ENCODE data around the gene ZG16B. TPM values are rescaled to one million over a fixed set of nuclear protein-coding genes. Genes with fewer than 3 reads are reported as not detected.
A peak's percentile ranks its signal among the peaks of the same experiment; 100 is the strongest.

The ZG16B gene
- total RNA-seq, 1 donor from 2014 or later: 12.9 TPM

GRCh38 chr16:2813771-2814221 lies 16.3 kb upstream of the ZG16B start:
- intact Hi-C loops (cut with micrococcal nuclease): no loop called here
- H3K4me3 Mint-ChIP-seq: no peak overlapping the region
- peaks cover 2% of the 10 kb centered on the region for H3K27me3 Mint-ChIP-seq (ENCODE audit: insufficient read depth)
- DNase-seq (ENCODE audit: low spot score): no peak
- no peaks in the 10 kb centered on the region for H3K36me3 Mint-ChIP-seq (ENCODE audit: low read depth)
- H3K4me1 Mint-ChIP-seq (ENCODE audit: low read depth): no peaks in the 10 kb centered on the region
- H3K9me3 Mint-ChIP-seq: no peaks in the 10 kb centered on the region
- H3K27ac Mint-ChIP-seq: no peak overlapping the region

DNA sequence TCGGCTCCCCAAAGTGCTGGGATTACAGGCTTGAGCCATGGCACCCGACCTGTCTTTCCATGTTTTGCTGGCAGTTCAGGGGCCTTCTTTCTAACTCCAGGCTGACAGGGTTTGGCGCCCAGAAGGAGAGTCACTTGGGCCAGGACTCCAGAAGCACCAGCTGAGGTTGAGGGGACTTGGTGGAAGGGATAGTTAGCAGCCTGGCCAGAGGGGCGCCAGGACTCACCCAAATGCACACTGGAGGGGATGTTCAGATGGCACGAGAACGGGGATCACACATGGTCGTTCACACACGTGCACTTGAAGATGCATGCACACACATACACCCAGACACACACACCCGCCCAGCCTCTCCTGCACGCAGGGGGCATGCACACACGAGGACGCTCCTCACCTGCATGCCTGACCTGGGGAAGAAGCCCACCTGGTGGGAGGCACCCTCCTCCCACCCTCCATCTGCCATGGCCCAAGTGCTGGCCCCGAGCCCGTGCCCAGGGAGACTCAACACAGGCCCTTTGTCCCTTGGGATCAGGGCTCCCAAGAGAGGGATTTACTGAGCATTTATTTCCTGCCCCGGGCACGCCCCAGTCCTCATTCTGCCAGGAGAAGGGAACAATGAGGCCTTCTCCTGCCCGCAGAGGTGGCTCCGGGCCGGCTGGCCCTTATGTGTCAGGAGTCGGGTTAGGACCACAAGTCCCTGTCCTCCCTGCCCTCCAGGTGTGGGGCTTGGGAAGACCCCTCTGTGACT lies 15.4 kb upstream of the ZG16B start:
- Mint-ChIP-seq H3K27me3 (ENCODE audit: insufficient read depth) (peaks cover 2% of the 10 kb centered on the region), H3K27ac (no peak overlapping the region), H3K4me1 (ENCODE audit: low read depth) (no peaks in the 10 kb centered on the region), H3K9me3 (no peaks in the 10 kb centered on the region), H3K36me3 (ENCODE audit: low read depth) (no peaks in the 10 kb centered on the region), H3K4me3 (no peak overlapping the region)
- no peak for DNase-seq (ENCODE audit: low spot score)
- intact Hi-C loops (cut with micrococcal nuclease): no loop called here

DNA sequence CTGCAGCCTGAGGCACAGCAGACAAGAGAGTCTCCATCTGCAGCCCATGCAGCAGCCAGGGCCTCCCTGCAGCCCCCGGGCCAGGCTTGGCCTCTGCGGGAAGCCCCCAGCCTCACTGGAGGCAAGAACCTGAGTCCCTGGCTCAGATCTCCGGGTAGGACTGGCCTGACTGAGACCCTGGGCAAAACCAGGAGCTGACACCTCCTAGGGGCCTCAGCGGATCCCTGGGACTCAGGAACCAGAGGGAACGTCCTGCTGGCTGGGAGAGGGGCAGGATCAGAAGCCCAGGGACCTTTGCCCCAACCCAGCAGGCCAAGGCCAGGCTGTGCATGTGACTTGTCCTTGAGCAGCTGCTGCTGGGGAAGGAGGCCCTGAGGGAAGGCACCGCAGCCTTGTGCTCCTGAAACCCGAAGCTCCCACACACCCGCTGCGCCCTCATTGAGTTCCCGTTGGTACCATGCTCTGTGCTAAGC lies 14.8 kb upstream of the ZG16B start:
- H3K27me3 Mint-ChIP-seq (ENCODE audit: insufficient read depth): no peaks in the 10 kb centered on the region
- intact Hi-C loops (cut with micrococcal nuclease): no loop called here

DNA sequence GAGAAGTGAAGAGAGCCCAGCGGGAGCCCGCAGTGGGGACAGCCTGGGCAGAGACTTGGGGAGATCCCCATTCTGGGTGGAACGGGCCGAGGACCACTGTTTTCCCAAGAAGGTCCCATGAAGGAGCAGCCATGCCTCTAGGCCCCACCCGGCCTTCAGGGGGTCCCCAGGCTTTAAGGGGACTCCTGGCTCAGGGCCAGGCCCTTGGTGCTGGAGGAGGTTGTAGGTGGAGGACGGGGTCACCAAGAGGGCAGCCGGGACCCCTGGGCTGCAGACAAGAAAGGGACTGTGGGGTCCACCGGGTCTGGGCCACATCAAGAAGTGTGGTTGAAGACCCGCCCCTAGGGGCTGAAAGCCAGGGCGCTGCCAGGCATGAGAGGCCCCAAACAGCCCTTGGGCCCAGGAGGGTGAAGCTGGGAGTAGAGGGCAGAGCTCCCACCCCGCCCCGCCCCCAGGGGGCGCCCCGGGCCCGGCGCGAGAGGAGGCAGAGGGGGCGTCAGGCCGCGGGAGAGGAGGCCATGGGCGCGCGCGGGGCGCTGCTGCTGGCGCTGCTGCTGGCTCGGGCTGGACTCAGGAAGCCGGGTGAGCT lies 13.3 kb upstream of the ZG16B start, which contains the start of gene PRSS21:
Gene PRSS21, plus strand, starts transcription at position 487 of the 589 bp plus-strand sequence. Its CDS starts 32 bp downstream, at position 519.
- no peaks in the 10 kb centered on the region for H3K36me3 Mint-ChIP-seq (ENCODE audit: low read depth)
- peak within 1 kb of the TSS; percentile 45 for H3K4me3 Mint-ChIP-seq
- DNase-seq (ENCODE audit: low spot score): peak; percentile 9
- no peaks in the 10 kb centered on the region for H3K27me3 Mint-ChIP-seq (ENCODE audit: insufficient read depth)
- H3K4me1 Mint-ChIP-seq (ENCODE audit: low read depth): no peaks in the 10 kb centered on the region
- intact Hi-C loops (cut with micrococcal nuclease): no loop called here
- H3K9me3 Mint-ChIP-seq: no peaks in the 10 kb centered on the region
- H3K27ac Mint-ChIP-seq: no peak within 1 kb of the TSS

More for the DNA sequence above, 14.8 kb upstream of the ZG16B start:
- no peak overlapping the region for H3K27ac Mint-ChIP-seq
- no peak for DNase-seq (ENCODE audit: low spot score)
- no peaks in the 10 kb centered on the region for H3K4me1 Mint-ChIP-seq (ENCODE audit: low read depth)
- no peaks in the 10 kb centered on the region for H3K9me3 Mint-ChIP-seq
- no peak overlapping the region for H3K4me3 Mint-ChIP-seq
- H3K36me3 Mint-ChIP-seq (ENCODE audit: low read depth): no peaks in the 10 kb centered on the region

- Mint-ChIP-seq H3K4me1 (ENCODE audit: low read depth) (no peaks in the 10 kb centered on the region), H3K27ac (peak overlapping the region; percentile 13), H3K4me3 (peak overlapping the region; percentile 45), H3K9me3 (no peaks in the 10 kb centered on the region), H3K27me3 (ENCODE audit: insufficient read depth) (no peaks in the 10 kb centered on the region), H3K36me3 (ENCODE audit: low read depth) (no peaks in the 10 kb centered on the region)
- intact Hi-C loops (cut with micrococcal nuclease): no loop called here
- no peak for DNase-seq (ENCODE audit: low spot score)
Observed at GRCh38 chr16:2817340-2818271, 12.5 kb upstream of the ZG16B start.

DNA sequence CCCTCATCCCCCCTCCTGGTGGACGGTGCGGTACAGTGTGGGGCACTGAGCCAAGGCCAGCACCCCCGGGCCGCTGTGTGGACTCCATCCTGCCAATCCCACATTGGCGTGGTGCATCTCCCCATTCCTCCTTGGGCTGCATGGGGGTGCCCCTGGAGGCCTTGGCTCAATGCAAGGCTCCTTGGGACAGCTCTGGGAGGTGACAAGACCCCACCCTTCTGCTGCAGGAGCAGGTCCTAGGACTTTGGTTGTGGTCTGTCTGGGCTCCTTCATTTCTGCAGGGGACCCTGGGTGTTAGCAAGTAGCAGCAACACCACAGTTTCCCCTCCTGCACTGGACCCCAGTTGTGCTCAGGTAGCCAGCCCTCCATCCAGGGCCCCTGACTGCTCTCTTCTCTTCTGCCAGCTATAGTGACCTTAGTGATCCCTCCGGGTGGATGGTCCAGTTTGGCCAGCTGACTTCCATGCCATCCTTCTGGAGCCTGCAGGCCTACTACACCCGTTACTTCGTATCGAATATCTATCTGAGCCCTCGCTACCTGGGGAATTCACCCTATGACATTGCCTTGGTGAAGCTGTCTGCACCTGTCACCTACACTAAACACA lies 11.7 kb upstream of the ZG16B start:
- Mint-ChIP-seq H3K27me3 (ENCODE audit: insufficient read depth) (no peaks in the 10 kb centered on the region), H3K4me1 (ENCODE audit: low read depth) (no peaks in the 10 kb centered on the region), H3K27ac (peak overlapping the region; percentile 13), H3K4me3 (no peak overlapping the region), H3K9me3 (no peaks in the 10 kb centered on the region), H3K36me3 (ENCODE audit: low read depth) (no peaks in the 10 kb centered on the region)
- DNase-seq (ENCODE audit: low spot score): no peak
- intact Hi-C loops (cut with micrococcal nuclease): no loop called here

- no peak overlapping the region for H3K27ac Mint-ChIP-seq
- no peaks in the 10 kb centered on the region for H3K27me3 Mint-ChIP-seq (ENCODE audit: insufficient read depth)
- H3K36me3 Mint-ChIP-seq (ENCODE audit: low read depth): no peaks in the 10 kb centered on the region
- H3K9me3 Mint-ChIP-seq: no peaks in the 10 kb centered on the region
- H3K4me1 Mint-ChIP-seq (ENCODE audit: low read depth): no peaks in the 10 kb centered on the region
- H3K4me3 Mint-ChIP-seq: no peak overlapping the region
- intact Hi-C loops (cut with micrococcal nuclease): no loop called here
- DNase-seq (ENCODE audit: low spot score): no peak
Observed at GRCh38 chr16:2819179-2819938, 10.7 kb upstream of the ZG16B start.

- intact Hi-C loops (cut with micrococcal nuclease): no loop called here
Observed at GRCh38 chr16:2819939-2820835, 9.9 kb upstream of the ZG16B start.

DNA sequence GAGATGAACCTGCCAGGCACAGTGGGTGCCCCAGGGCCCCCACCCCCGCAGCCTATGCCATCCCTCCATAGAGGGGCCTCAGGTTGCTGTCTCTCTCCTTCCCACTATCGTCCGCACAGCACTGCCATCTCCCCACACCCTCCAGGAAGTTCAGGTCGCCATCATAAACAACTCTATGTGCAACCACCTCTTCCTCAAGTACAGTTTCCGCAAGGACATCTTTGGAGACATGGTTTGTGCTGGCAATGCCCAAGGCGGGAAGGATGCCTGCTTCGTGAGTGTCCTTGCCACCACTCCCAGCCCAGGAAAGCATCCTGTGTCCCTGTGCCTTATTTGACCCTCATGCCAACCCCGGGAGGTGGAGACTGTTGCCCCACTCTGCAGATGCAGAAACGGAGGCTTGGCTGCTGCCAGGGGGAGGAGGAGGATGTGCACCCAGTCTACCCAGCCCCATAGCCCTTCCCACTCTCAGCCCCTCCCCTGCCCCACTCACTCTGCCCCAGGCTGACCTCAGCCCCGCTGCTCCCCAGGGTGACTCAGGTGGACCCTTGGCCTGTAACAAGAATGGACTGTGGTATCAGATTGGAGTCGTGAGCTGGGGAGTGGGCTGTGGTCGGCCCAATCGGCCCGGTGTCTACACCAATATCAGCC lies 9.1 kb upstream of the ZG16B start:
- Mint-ChIP-seq H3K9me3 (no peaks in the 10 kb centered on the region), H3K27ac (no peak overlapping the region), H3K27me3 (ENCODE audit: insufficient read depth) (no peaks in the 10 kb centered on the region), H3K4me1 (ENCODE audit: low read depth) (no peaks in the 10 kb centered on the region), H3K36me3 (ENCODE audit: low read depth) (no peaks in the 10 kb centered on the region), H3K4me3 (no peak overlapping the region)
- DNase-seq (ENCODE audit: low spot score): no peak
- intact Hi-C loops (cut with micrococcal nuclease): no loop called here

More at GRCh38 chr16:2819939-2820835, 9.9 kb upstream of the ZG16B start:
- no peaks in the 10 kb centered on the region for H3K27me3 Mint-ChIP-seq (ENCODE audit: insufficient read depth)
- H3K9me3 Mint-ChIP-seq: no peaks in the 10 kb centered on the region
- H3K36me3 Mint-ChIP-seq (ENCODE audit: low read depth): no peaks in the 10 kb centered on the region
- no peaks in the 10 kb centered on the region for H3K4me1 Mint-ChIP-seq (ENCODE audit: low read depth)
- DNase-seq (ENCODE audit: low spot score): no peak
- H3K27ac Mint-ChIP-seq: no peak overlapping the region
- H3K4me3 Mint-ChIP-seq: no peak overlapping the region

- no peaks in the 10 kb centered on the region for H3K4me1 Mint-ChIP-seq (ENCODE audit: low read depth)
- intact Hi-C loops (cut with micrococcal nuclease): no loop called here
- no peak overlapping the region for H3K4me3 Mint-ChIP-seq
- H3K27ac Mint-ChIP-seq: no peak overlapping the region
- no peaks in the 10 kb centered on the region for H3K27me3 Mint-ChIP-seq (ENCODE audit: insufficient read depth)
- no peak for DNase-seq (ENCODE audit: low spot score)
- no peaks in the 10 kb centered on the region for H3K9me3 Mint-ChIP-seq
- no peaks in the 10 kb centered on the region for H3K36me3 Mint-ChIP-seq (ENCODE audit: low read depth)
Observed at GRCh38 chr16:2821487-2822157, 8.5 kb upstream of the ZG16B start.

DNA sequence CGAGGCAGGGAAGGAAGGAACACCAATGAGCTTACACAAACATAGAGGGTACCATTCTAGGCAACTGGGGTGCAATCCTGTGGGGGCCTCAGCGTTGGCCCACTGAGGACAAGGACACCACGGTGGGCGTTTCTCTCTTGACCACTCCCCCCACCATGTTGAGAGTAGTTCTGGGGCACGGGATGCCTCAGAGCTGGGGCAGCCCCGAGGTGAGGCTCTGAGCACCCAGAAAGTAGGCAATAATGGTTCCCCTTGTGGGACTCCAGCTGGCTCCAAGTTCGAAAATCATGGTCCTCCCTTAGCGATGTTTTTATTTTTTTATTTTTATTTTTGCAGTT lies 8.0 kb upstream of the ZG16B start:
- Mint-ChIP-seq H3K4me3 (no peak overlapping the region), H3K27ac (no peak overlapping the region), H3K27me3 (ENCODE audit: insufficient read depth) (no peaks in the 10 kb centered on the region), H3K36me3 (ENCODE audit: low read depth) (no peaks in the 10 kb centered on the region), H3K4me1 (ENCODE audit: low read depth) (no peaks in the 10 kb centered on the region), H3K9me3 (no peaks in the 10 kb centered on the region)
- no peak for DNase-seq (ENCODE audit: low spot score)
- intact Hi-C loops (cut with micrococcal nuclease): no loop called here

Measured in activated T-helper 1 cell treated with anti-CD3 and anti-CD28 coated beads, Interleukin-12 subunit alpha, Interleukin-12 subunit beta, Interleukin-2, Interleukin-4 antibody, amounts not matched to agents 30 ng/mL and 10 ng/mL and 1 ng/mL, durations not matched to agents 14 hours and 24 hours and 36 hours (primary cell).